ENCODE data around the gene TWNK.

Gene TWNK

GRCh38 chr10:101018600-101019439 lies 31.5 kb downstream of the TWNK start:
- Histone ChIP-seq H3K36me3 (ENCODE audit: control insufficient read depth, insufficient read depth, low read length) (no peaks in the 10 kb centered on the region), H3K27me3 (replicated peaks; ENCODE audit: control insufficient read depth, insufficient read depth, low read length, poor library complexity, severe bottlenecking) (peaks cover 2% of the 10 kb centered on the region), H3K4me1 (ENCODE audit: control insufficient read depth, insufficient read depth, low read length, poor library complexity, severe bottlenecking) (peaks cover 3% of the 10 kb centered on the region), H3K27ac (ENCODE audit: insufficient read depth, low read length, poor library complexity, severe bottlenecking) (no peak overlapping the region), H3K9me3 (ENCODE audit: control insufficient read depth, low read length) (no peaks in the 10 kb centered on the region), H3K4me3 (ENCODE audit: insufficient read depth, low read depth, low read length, poor library complexity, severe bottlenecking) (no peak overlapping the region)
- peak; percentile 32 to 47 (median 46) for DNase-seq

- Histone ChIP-seq H3K4me1 (ENCODE audit: control insufficient read depth, insufficient read depth, low read length, poor library complexity, severe bottlenecking) (peaks cover 3% of the 10 kb centered on the region), H3K27ac (ENCODE audit: insufficient read depth, low read length, poor library complexity, severe bottlenecking) (no peak overlapping the region), H3K4me3 (ENCODE audit: insufficient read depth, low read depth, low read length, poor library complexity, severe bottlenecking) (no peak overlapping the region), H3K9me3 (ENCODE audit: control insufficient read depth, low read length) (no peaks in the 10 kb centered on the region), H3K36me3 (ENCODE audit: control insufficient read depth, insufficient read depth, low read length) (no peaks in the 10 kb centered on the region), H3K27me3 (replicated peaks; ENCODE audit: control insufficient read depth, insufficient read depth, low read length, poor library complexity, severe bottlenecking) (peaks cover 2% of the 10 kb centered on the region)
- no peak for DNase-seq
Measured at GRCh38 chr10:101019440-101019703, 32.0 kb downstream of the TWNK start.

GRCh38 chr10:101020427-101021075 lies 33.2 kb downstream of the TWNK start:
- DNase-seq, result no peak
- Histone ChIP-seq H3K4me3 (ENCODE audit: insufficient read depth, low read depth, low read length, poor library complexity, severe bottlenecking) (no peak overlapping the region), H3K4me1 (ENCODE audit: control insufficient read depth, insufficient read depth, low read length, poor library complexity, severe bottlenecking) (peaks cover 3% of the 10 kb centered on the region), H3K27ac (ENCODE audit: insufficient read depth, low read length, poor library complexity, severe bottlenecking) (no peak overlapping the region), H3K9me3 (ENCODE audit: control insufficient read depth, low read length) (no peaks in the 10 kb centered on the region), H3K36me3 (ENCODE audit: control insufficient read depth, insufficient read depth, low read length) (no peaks in the 10 kb centered on the region), H3K27me3 (replicated peaks; ENCODE audit: control insufficient read depth, insufficient read depth, low read length, poor library complexity, severe bottlenecking) (peaks cover under 1% of the 10 kb centered on the region)

- Histone ChIP-seq H3K27ac (ENCODE audit: insufficient read depth, low read length, poor library complexity, severe bottlenecking) (no peak overlapping the region), H3K27me3 (replicated peaks; ENCODE audit: control insufficient read depth, insufficient read depth, low read length, poor library complexity, severe bottlenecking) (no peaks in the 10 kb centered on the region), H3K4me1 (ENCODE audit: control insufficient read depth, insufficient read depth, low read length, poor library complexity, severe bottlenecking) (peaks cover 3% of the 10 kb centered on the region), H3K4me3 (ENCODE audit: insufficient read depth, low read depth, low read length, poor library complexity, severe bottlenecking) (no peak overlapping the region), H3K36me3 (ENCODE audit: control insufficient read depth, insufficient read depth, low read length) (no peaks in the 10 kb centered on the region), H3K9me3 (ENCODE audit: control insufficient read depth, low read length) (no peaks in the 10 kb centered on the region)
- DNase-seq, result no peak
Measured at GRCh38 chr10:101021239-101021638, 33.9 kb downstream of the TWNK start.

GRCh38 chr10:101021692-101022251 lies 34.4 kb downstream of the TWNK start:
- no peaks in the 10 kb centered on the region for H3K36me3 ChIP-seq (ENCODE audit: control insufficient read depth, insufficient read depth, low read length)
- no peak overlapping the region for H3K27ac ChIP-seq (ENCODE audit: insufficient read depth, low read length, poor library complexity, severe bottlenecking)
- DNase-seq, result no peak
- H3K4me1 ChIP-seq (ENCODE audit: control insufficient read depth, insufficient read depth, low read length, poor library complexity, severe bottlenecking), result peaks cover 3% of the 10 kb centered on the region
- H3K4me3 ChIP-seq (ENCODE audit: insufficient read depth, low read depth, low read length, poor library complexity, severe bottlenecking), result no peak overlapping the region
- no peaks in the 10 kb centered on the region for H3K9me3 ChIP-seq (ENCODE audit: control insufficient read depth, low read length)
- H3K27me3 ChIP-seq (replicated peaks; ENCODE audit: control insufficient read depth, insufficient read depth, low read length, poor library complexity, severe bottlenecking), result no peaks in the 10 kb centered on the region

GRCh38 chr10:101022967-101023705 lies 35.8 kb downstream of the TWNK start:
- H3K27ac ChIP-seq (ENCODE audit: insufficient read depth, low read length, poor library complexity, severe bottlenecking), result no peak overlapping the region
- DNase-seq, result no peak
- H3K4me3 ChIP-seq (ENCODE audit: insufficient read depth, low read depth, low read length, poor library complexity, severe bottlenecking), result no peak overlapping the region
- H3K27me3 ChIP-seq (replicated peaks; ENCODE audit: control insufficient read depth, insufficient read depth, low read length, poor library complexity, severe bottlenecking), result no peaks in the 10 kb centered on the region
- no peaks in the 10 kb centered on the region for H3K36me3 ChIP-seq (ENCODE audit: control insufficient read depth, insufficient read depth, low read length)
- H3K4me1 ChIP-seq (ENCODE audit: control insufficient read depth, insufficient read depth, low read length, poor library complexity, severe bottlenecking), result peaks cover 3% of the 10 kb centered on the region
- H3K9me3 ChIP-seq (ENCODE audit: control insufficient read depth, low read length), result no peaks in the 10 kb centered on the region

GRCh38 chr10:101027106-101027720 lies 39.9 kb downstream of the TWNK start:
- H3K9me3 ChIP-seq (ENCODE audit: control insufficient read depth, low read length), result no peaks in the 10 kb centered on the region
- H3K4me1 ChIP-seq (ENCODE audit: control insufficient read depth, insufficient read depth, low read length, poor library complexity, severe bottlenecking), result peaks cover 7% of the 10 kb centered on the region
- H3K4me3 ChIP-seq (ENCODE audit: insufficient read depth, low read depth, low read length, poor library complexity, severe bottlenecking), result no peak overlapping the region
- H3K27ac ChIP-seq (ENCODE audit: insufficient read depth, low read length, poor library complexity, severe bottlenecking), result no peak overlapping the region
- no peaks in the 10 kb centered on the region for H3K36me3 ChIP-seq (ENCODE audit: control insufficient read depth, insufficient read depth, low read length)
- DNase-seq, result no peak
- H3K27me3 ChIP-seq (replicated peaks; ENCODE audit: control insufficient read depth, insufficient read depth, low read length, poor library complexity, severe bottlenecking), result no peaks in the 10 kb centered on the region

- DNase-seq, result no peak
- H3K4me1 ChIP-seq (ENCODE audit: control insufficient read depth, insufficient read depth, low read length, poor library complexity, severe bottlenecking), result peaks cover 18% of the 10 kb centered on the region
- H3K36me3 ChIP-seq (ENCODE audit: control insufficient read depth, insufficient read depth, low read length), result no peaks in the 10 kb centered on the region
- no peaks in the 10 kb centered on the region for H3K27me3 ChIP-seq (replicated peaks; ENCODE audit: control insufficient read depth, insufficient read depth, low read length, poor library complexity, severe bottlenecking)
- no peaks in the 10 kb centered on the region for H3K9me3 ChIP-seq (ENCODE audit: control insufficient read depth, low read length)
- no peak overlapping the region for H3K4me3 ChIP-seq (ENCODE audit: insufficient read depth, low read depth, low read length, poor library complexity, severe bottlenecking)
- no peak overlapping the region for H3K27ac ChIP-seq (ENCODE audit: insufficient read depth, low read length, poor library complexity, severe bottlenecking)
Measured at GRCh38 chr10:101028446-101029337, 41.3 kb downstream of the TWNK start.
